HCEC 1CT (cell line): ENCODE results near the gene SF3B6.

Experiments used
- DNase-seq: peaks from one replicate; pipeline ENCODE4 v3.0.0-alpha.2; 2017

SF3B6 gene

GRCh38 chr2:24088821-24089359 is 12.8 kb upstream of the SF3B6 start:
- DNase-seq, result no peak

- no peak for DNase-seq
Measured at GRCh38 chr2:24087032-24087431, 10.9 kb upstream of the SF3B6 start.

DNA sequence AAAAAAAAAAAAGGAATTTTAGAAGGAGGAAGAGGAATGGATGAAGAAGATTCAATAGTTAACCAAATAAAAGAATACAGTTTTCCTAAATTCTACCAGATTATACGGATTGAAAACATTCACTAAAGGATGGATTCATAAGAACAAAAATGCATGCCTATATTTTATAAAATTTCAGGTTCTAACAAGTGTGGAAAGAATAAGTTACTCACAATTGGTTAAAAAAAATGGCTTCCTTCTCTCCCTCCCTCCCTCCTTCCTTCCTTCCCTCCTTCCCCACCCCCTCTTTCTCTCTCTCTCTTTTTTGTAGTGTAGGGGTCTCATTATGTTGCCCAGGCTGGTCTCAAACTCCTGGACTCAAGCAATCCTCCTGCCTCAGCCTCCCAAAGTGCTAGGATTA is 10.1 kb upstream of the SF3B6 start:
- DNase-seq, result no peak

DNA sequence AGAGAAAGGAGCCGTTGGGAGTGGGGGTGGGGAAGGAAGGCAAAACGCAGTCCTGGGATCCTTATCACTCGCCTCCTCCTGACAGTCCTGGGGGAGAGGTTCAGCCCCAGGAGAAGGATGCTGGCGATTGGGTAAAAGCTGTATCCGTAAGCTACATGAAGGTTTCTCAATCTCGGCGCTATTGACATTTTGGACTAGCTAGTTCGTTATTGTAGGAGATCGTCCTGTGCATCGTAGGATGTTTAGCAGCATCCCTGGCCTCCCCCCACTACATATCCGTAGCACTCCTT is 9.0 kb upstream of the SF3B6 start:
- peak; percentile 41 for DNase-seq

GRCh38 chr2:24084386-24085199 is 8.5 kb upstream of the SF3B6 start, which contains the start of gene TP53I3:
Gene TP53I3, minus strand, starts transcription at chr2:24084834. Its CDS starts 508 bp downstream, at chr2:24084326.
- peak; percentile 88 for DNase-seq

- peak; percentile 90 for DNase-seq
Measured at GRCh38 chr2:24083567-24084385, 7.7 kb upstream of the SF3B6 start.

GRCh38 chr2:24082787-24083566 is 6.9 kb upstream of the SF3B6 start:
- DNase-seq, result no peak

- DNase-seq, result no peak
Measured at GRCh38 chr2:24080701-24081100, 4.6 kb upstream of the SF3B6 start.

- no peak for DNase-seq
Measured at GRCh38 chr2:24077879-24078278, 1.8 kb upstream of the SF3B6 start.

DNA sequence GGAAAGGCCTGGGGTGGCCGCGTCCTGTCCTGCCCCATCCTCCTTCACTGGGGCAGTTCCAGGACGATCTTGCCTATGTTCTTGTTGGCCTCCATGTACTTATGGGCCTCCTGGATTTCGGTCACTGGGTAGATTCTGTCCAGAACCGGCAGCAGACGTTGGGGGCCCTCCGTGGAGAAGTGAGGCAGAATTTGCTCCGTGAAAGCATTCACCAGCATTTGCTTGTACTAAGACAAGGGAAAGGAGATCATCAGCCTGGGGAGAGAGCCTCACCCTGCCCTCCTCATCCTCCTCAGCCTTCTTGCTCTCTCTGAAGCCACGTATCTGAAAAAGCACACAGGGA is 1.4 kb upstream of the SF3B6 start:
- no peak for DNase-seq

DNA sequence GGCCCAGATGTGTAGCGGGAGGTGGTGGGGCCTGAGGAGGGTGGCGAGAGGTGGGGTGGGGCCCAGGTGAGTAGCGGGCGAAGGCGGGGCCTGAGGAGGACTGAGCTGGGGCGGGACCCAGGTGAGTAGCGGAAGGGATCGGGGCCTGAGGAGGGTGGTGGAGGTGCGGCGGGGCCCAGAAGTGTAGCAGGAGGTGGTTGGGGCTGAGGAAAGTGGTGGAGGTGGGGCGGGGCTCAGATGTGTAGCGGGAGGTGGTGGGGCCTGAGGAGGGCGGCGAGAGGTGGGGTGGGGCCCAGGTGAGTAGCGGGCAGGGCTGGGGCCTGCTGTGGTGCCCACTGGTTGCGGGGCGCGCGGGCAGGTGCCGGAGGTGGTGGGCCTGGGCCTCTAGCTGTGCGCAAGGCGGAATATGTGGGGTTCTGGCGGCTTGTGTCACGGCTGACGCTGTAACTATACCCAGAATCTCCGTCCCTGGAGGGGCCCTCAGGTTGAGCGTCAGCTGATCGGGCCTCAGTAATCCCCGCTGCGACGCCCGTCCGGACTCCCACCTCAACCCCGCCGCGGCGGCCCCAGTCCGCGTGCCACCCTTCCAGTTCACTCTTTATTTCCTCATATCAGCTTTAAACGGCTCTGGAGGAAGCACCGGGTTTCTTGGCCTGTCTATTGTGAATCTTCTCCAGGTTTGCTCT is 866 bp upstream of the SF3B6 start:
- no peak for DNase-seq

- DNase-seq, result no peak
Measured at GRCh38 chr2:24075259-24075658, 867 bp downstream of the SF3B6 start.

DNA sequence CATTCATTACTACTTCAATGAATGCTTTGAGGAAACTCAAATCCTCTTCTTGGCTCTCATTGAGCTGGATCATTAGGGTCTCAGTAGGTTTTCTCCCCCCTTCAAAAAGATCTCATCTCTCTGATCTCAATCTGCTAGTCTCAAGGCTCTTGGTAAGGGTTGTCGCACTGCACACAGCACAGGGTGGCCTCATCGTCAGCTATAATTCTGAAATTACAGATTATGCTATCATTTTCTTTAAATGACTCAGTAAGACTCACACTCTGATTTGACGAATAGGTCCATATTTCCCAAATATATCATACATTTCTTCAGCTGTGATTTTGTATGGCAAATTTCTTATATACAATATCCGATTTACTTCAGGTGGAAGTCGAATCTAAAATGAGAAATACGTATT is 2.3 kb downstream of the SF3B6 start:
- no peak for DNase-seq

DNA sequence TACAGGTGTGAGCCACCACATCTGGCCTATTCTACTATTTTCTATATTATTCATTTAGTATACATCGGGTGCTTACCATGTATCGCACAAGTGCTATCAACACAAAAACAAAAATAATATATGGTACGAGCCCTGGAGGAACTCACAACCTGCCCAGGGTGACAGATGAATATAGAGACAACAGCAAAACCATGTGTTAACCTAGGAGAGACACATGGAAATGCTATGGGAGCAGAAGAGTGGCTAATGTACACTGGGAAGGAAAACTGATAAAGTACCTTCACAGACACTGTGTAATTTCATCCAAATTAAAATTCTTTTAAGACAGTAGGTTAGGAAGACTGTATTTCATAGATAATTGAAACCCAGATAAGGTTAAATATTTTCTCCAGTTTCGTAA is 3.9 kb downstream of the SF3B6 start:
- no peak for DNase-seq

- DNase-seq, result no peak
Measured at GRCh38 chr2:24065341-24065740, 10.8 kb downstream of the SF3B6 start.

DNA sequence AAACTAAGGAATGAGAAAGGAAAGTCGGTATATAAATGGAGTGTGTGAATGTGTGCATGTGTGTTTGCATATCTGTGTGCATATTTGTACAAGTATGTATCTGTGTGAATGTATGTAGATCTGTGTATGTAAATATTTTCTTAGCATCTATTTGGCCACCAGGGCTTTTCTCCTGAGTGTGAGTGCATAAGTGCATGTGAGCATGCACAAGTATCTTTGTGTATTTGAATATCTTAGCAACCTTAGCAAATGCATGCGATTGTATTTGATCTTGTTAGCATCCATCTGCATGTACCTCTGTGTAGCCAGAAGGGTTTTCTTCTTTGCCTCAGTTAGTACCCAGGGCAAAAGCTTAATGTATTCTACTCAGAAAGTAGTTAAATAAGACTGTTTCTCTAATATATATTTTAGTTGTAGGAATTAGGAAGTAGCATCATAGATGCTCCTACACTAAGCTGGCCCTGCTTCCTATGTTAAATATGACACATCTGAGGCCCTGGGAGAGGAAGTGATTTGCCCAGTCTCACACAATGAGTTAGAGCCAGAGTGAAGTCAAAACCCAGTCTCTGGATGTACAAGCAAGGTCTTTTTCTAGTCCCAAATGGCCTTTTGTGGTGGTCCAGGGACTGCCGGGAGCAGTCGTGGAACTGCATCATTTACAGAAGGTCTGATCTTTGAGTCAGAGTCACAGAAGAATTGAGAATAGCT is 17.4 kb downstream of the SF3B6 start:
- no peak for DNase-seq

GRCh38 chr2:24055750-24056149 is 20.4 kb downstream of the SF3B6 start:
- no peak for DNase-seq

- no peak for DNase-seq
Measured at GRCh38 chr2:24054366-24055010, 21.6 kb downstream of the SF3B6 start.

- DNase-seq, result no peak
Measured at GRCh38 chr2:24052951-24053350, 23.2 kb downstream of the SF3B6 start.

DNA sequence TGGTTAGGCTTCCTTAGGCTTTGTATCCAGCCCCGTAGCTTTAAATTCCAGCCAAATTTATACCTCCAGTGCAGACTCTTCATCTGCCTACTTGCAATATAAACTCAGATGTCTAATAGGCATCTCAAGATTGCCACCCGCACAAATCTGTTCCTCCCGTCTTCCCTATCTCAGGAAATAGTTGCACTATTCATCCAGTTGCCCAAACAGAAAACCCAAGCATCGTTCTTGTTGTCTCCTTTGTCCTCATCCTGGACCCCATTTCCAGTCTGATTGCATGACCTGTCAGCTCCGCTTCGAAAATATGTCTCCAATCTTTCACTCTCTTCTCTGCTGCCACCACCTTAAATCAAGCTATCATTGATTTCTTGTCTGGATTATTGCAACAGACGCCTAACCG is 24.3 kb downstream of the SF3B6 start:
- DNase-seq, result no peak
